Thyroid gland (tissue), 4 donors: Measurements from ENCODE around the gene PITPNC1. TPM values are rescaled to one million over a fixed set of nuclear protein-coding genes. Genes with fewer than 3 reads are reported as not detected.

ENCODE experiments used
- DNase-seq, 2 donors: peaks; one replicate each; pipeline ENCODE4 v3.0.0-alpha.2; 2019
- H3K27ac ChIP-seq, 3 donors: fragments of 200-600 bp; sonication (generic); 1 replicate in 2 of 3; 2 replicates in 1 of 3; pipeline ENCODE4 v1.5.1; 2016 to 2019; ENCODE audit warnings: mild to moderate bottlenecking in 1 of 3, moderate library complexity in 1 of 3
- H3K27me3 ChIP-seq: fragments of 200-600 bp; sonication (generic); one replicate; pipeline ENCODE4 v1.5.1; 2019
- H3K36me3 ChIP-seq, 2 donors: fragments of 200-600 bp; sonication (generic); one replicate each; pipeline ENCODE4 v1.5.1; 2016 to 2019
- H3K4me1 ChIP-seq, 2 donors: fragments of 200-600 bp; sonication (generic); one replicate each; pipeline ENCODE4 v1.5.1; 2017 to 2019
- H3K4me3 ChIP-seq, 3 donors: fragments of 200-600 bp; sonication (generic); replicated peaks in 1 of 3; 1 replicate in 2 of 3; 2 replicates in 1 of 3; pipeline ENCODE4 v1.5.1; 2016; ENCODE audit warnings: mild to moderate bottlenecking in 1 of 3
- H3K9me3 ChIP-seq: fragments of 200-600 bp; sonication (generic); one replicate; pipeline ENCODE4 v1.5.1; 2017
- CTCF ChIP-seq, 6 experiments: fragments of 200-600 bp in 3 of 6; fragments of 450-650 bp in 3 of 6; sonication (generic) in 3 of 6; IDR thresholded peaks; one replicate each; pipeline ENCODE4 v1.5.1; 2016 to 2019; ENCODE audit warnings: antibody characterized with exemption in 6 of 6, mild to moderate bottlenecking in 2 of 6, inconsistent platforms in 1 of 6, moderate library complexity in 1 of 6
- POLR2A ChIP-seq, 2 donors: fragments of 450-650 bp; IDR thresholded peaks; one replicate each; pipeline ENCODE4 v1.6.1; 2017; ENCODE audit warnings: antibody characterized with exemption in 2 of 2, mild to moderate bottlenecking in 2 of 2, moderate library complexity in 1 of 2
- WGBS, 2 donors: methylation state at CpG; one replicate each; pipeline ENCODE4 v1.1.5; 2017; 5-methylcytosine and 5-hydroxymethylcytosine counted together
- intact Hi-C: fragments of 100-400 bp; cut with DNase I; formaldehyde crosslinking; loops from one replicate; pipeline ENCODE4 v1.15.1; 2023
- total RNA-seq, 4 donors: library from RNA; depleted of rRNA; stranded (reverse); fragments of >200 nt; gene quantifications; one replicate each; pipeline ENCODE4 v1.2.3, GENCODE V29; 2016

PITPNC1 gene
- total RNA-seq, 4 donors from 2014 or later: 3.6 to 14.2 (median 7.3) TPM

GRCh38 chr17:67364847-67365737, 12.0 kb upstream of the PITPNC1 start:
- no peaks in the 10 kb centered on the region for H3K9me3 ChIP-seq
- WGBS, 2 donors: 61 to 67% methylated on average over 24 to 26 of the region's 26 CpGs
- peak in 1 of 2 donors; percentile 12 for DNase-seq
- TF ChIP-seq CTCF (IDR thresholded peaks at IDR 0.05): no peak
- no peak for TF ChIP-seq POLR2A (IDR thresholded peaks at IDR 0.05)
- peaks cover 8 to 26% of the 10 kb centered on the region in 2 donors for H3K4me1 ChIP-seq
- H3K27ac ChIP-seq: peak overlapping the region; percentile 85 to 88 (median 85)
- intact Hi-C loops: no loop called here
- no peaks in the 10 kb centered on the region for H3K36me3 ChIP-seq
- peak overlapping the region; percentile 77 to 99 (median 84) for H3K4me3 ChIP-seq
- no peaks in the 10 kb centered on the region for H3K27me3 ChIP-seq

GRCh38 chr17:67365738-67366192, 11.3 kb upstream of the PITPNC1 start:
- no peak for DNase-seq
- Histone ChIP-seq H3K4me3 (peak overlapping the region; percentile 77 to 99 (median 84)), H3K36me3 (no peaks in the 10 kb centered on the region), H3K9me3 (no peaks in the 10 kb centered on the region), H3K4me1 (peaks cover 8 to 26% of the 10 kb centered on the region in 2 donors), H3K27ac (peak overlapping the region; percentile 85 to 88 (median 85)), H3K27me3 (no peaks in the 10 kb centered on the region)
- WGBS, 2 donors: 1% methylated on average over 11 of the region's 11 CpGs
- TF ChIP-seq CTCF (IDR thresholded peaks at IDR 0.05): no peak
- no peak for TF ChIP-seq POLR2A (IDR thresholded peaks at IDR 0.05)
- intact Hi-C loops: no loop called here

- intact Hi-C loops: no loop called here
- H3K4me1 ChIP-seq: peaks cover 8 to 26% of the 10 kb centered on the region in 2 donors
Observed at GRCh38 chr17:67366193-67367157, 10.6 kb upstream of the PITPNC1 start, which contains the start of gene PSMD12. Gene PSMD12 (minus strand): TSS chr17:67366577. CDS start chr17:67366519, 58 bp downstream.

GRCh38 chr17:67369676-67370075, 7.4 kb upstream of the PITPNC1 start:
- TF ChIP-seq CTCF (IDR thresholded peaks at IDR 0.05): no peak
- TF ChIP-seq POLR2A (IDR thresholded peaks at IDR 0.05): no peak
- H3K27ac ChIP-seq: peak overlapping the region in 1 of 3 donors; percentile 26
- intact Hi-C loops: loop anchor here (10.0 kb wide), 2 partner anchors 235 to 345 kb away; partner anchors contain the start of gene NOL11
- no peaks in the 10 kb centered on the region for H3K36me3 ChIP-seq
- H3K9me3 ChIP-seq: no peaks in the 10 kb centered on the region
- peaks cover 2 to 10% of the 10 kb centered on the region in 2 donors for H3K4me1 ChIP-seq
- no peaks in the 10 kb centered on the region for H3K27me3 ChIP-seq
- DNase-seq: no peak
- no peak overlapping the region for H3K4me3 ChIP-seq

More at GRCh38 chr17:67366193-67367157, 10.6 kb upstream of the PITPNC1 start, which contains the start of gene PSMD12:
- 2 to 3% methylated on average over 32 to 38 of the region's 55 CpGs for WGBS, 2 donors
- Histone ChIP-seq H3K27ac (peak within 1 kb of the TSS; percentile 85 to 88 (median 85)), H3K36me3 (no peaks in the 10 kb centered on the region), H3K27me3 (no peaks in the 10 kb centered on the region), H3K9me3 (no peaks in the 10 kb centered on the region), H3K4me3 (peak within 1 kb of the TSS; percentile 77 to 99 (median 84))
- peak; percentile 94 to 95 for DNase-seq
- TF ChIP-seq POLR2A (IDR thresholded peaks at IDR 0.05) (peak in 1 of 2 donors; percentile 85), CTCF (IDR thresholded peaks at IDR 0.05) (peak in 1 of 6 experiments; percentile 8)
